Smooth muscle cell of the brain vasculature (primary cell): ENCODE results near the gene L3HYPDH.
A peak's percentile ranks its signal among the peaks of the same experiment; 100 is the strongest.

Experiments
- DNase-seq: peaks from one replicate; pipeline ENCODE4 v3.0.0-alpha.2; 2012; ENCODE audit warnings: low read depth, low spot score

Gene L3HYPDH

DNA sequence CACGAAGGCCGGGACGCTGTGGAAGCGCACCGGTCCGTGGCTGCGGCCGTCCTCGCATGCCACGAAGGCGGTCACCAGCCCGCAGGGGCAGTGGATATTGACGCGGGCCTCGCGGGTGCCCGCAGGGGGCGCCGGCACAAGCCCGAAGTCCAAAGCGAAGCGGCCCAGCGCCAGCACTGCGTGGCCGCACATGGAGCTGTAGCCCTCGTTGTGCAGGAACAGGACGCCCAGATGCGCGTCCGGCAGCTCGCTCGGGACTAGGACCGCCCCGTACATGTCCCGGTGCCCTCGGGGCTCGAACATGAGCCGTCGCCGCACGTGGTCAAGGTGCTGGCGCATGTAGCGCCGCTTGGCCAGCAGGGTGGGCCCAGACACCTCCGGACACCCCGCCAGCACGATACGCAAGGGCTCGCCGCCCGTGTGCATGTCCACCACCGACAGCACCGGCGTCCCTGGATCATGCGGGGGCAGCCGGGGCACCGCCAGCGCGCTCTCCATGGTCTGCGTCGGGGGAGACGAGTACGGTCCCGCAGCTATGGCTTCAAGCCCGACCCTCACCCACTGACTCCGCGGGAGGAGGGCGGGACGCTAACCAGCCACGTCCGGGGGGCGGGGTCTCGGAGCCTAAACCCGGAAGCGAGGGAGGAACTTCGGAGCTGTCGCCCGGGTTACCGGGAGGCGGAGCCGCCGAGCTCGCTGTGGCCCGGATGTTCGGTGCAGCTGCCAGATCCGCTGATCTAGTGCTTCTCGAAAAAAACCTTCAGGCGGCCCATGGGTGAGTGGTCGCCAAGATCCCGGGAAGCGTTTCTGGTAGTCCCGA lies at the start of gene L3HYPDH, which contains the start of gene JKAMP:
Gene L3HYPDH, minus strand, starts transcription at position 590 of the 820 bp plus-strand sequence. Its CDS starts 92 bp downstream, at position 498.
Gene JKAMP, plus strand, starts transcription at position 699 of the 820 bp plus-strand sequence. Its CDS starts 73 bp downstream, at position 772.
- DNase-seq = peak; percentile 89

DNA sequence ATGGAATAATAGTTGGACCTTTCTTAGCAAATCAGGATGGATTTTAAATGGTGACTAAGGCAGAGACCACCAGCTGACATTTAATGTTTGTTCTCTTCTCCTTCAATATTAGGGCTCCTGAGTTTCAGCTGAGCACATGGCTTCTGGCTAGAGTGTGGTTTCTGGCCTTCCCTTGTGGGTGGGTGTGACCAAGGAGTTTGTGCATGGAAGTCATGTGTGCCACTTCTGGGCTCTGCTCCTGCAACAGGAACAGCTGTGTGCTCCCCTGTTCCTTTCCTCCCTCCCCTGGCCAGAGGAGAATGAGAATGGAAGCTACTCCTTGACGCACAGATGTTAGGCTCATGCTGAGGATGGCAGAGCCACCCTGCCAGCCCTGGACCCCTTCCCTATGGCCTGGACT lies 48.2 kb upstream of the L3HYPDH start:
- no peak for DNase-seq

DNA sequence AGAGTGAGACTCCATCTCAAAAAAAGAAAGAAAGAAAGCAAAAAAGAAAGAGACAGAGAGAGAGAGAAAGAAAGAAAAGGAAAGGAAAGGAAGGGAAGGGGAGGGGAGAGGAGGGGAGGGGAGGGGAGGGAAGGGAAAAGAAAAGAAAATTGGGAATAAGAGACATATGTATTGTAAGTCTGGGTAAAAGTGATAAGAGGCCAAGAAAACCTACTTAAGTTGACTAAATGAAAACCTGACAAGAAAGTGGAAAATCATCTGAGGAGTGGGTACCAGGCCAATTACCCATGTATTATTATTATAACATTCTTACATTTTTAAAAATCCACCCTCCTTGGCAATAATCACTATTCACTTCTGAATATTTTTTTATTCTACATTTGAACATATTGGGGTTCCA lies 46.1 kb upstream of the L3HYPDH start:
- DNase-seq = no peak

GRCh38 chr14:59529189-59529588 lies 45.0 kb upstream of the L3HYPDH start:
- DNase-seq = no peak

DNA sequence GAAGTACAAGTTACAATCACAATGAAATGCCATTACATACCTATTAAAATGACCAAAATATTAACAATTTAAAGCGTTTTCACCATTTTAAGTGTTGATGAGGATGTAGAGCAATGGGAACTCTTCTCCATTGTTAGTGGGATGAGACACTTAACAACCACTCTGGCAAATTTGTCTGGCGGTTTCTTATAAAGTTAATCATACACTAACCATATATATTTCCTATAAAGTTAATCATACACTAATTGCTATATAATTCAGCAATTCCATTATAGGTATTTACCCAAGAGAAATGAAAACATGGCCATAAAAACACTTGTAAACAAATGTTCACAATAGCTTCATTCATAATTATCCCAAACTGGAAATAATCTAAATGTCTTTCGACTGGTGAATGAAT lies 36.0 kb upstream of the L3HYPDH start:
- DNase-seq = no peak

GRCh38 chr14:59511916-59512575 lies 27.8 kb upstream of the L3HYPDH start:
- DNase-seq = no peak

DNA sequence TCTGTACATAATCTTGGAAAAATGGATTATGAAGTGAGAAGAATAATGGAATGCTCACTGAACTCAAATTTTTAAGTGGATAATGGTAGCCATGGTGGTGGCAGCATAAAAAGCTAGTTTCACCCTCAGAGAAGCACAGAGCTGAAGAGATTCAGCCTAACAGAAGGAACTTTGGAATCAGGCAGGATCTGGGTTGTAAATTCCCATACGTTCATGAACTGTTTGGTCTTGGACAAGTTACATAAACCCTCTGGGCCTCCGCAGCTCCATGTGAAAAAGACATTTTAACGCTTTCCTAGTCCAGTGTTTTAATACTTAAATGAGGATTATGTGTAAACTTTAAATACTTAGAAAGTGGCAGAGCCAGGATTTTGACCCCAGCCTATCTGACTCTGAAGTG lies 26.8 kb upstream of the L3HYPDH start:
- DNase-seq = no peak

DNA sequence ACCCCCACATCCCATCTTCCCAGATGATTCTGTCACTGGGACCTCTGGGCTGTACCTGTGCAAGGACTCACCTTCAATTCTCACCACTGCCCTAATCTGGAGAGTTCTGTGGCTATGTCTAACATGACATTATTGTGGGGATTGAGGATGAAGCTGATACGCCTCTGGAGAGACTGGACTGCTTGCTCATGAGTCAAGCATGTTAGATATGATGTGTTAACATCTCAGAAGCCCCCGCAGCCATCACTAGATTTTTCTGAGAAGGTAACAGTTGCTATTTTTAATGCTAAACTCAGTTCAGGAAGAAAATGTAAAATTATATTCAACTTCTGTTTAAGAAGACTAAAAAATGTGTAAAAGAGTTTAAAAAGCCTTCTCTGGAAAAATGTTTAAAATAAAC lies 25.8 kb upstream of the L3HYPDH start:
- no peak for DNase-seq

DNA sequence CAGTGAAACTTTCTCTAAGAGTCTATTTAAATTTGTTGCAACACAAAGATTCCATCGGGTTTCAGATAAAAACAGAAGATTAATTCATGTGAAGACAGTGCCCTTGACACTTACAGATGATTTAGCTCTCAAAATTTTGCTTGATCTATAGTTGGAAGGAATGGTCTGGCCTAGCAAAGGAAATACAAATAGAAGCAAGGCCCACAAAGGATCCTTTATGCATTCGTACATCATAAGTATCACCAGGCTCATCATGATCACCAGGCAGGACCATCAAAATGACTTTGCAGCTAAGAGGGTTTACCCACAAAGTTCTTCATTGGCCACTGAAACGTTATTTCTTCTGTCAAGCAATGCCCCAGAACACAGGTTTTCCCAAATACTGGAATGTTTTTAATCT lies 24.9 kb upstream of the L3HYPDH start:
- DNase-seq = no peak

GRCh38 chr14:59507752-59508103 lies 23.5 kb upstream of the L3HYPDH start:
- DNase-seq = no peak

- peak; percentile 6 for DNase-seq
Measured at GRCh38 chr14:59507063-59507751, 23.0 kb upstream of the L3HYPDH start.

- no peak for DNase-seq
Measured at GRCh38 chr14:59503256-59503655, 19.0 kb upstream of the L3HYPDH start.

- no peak for DNase-seq
Measured at GRCh38 chr14:59500732-59501131, 16.5 kb upstream of the L3HYPDH start.

- no peak for DNase-seq
Measured at GRCh38 chr14:59492384-59492783, 8.2 kb upstream of the L3HYPDH start.

DNA sequence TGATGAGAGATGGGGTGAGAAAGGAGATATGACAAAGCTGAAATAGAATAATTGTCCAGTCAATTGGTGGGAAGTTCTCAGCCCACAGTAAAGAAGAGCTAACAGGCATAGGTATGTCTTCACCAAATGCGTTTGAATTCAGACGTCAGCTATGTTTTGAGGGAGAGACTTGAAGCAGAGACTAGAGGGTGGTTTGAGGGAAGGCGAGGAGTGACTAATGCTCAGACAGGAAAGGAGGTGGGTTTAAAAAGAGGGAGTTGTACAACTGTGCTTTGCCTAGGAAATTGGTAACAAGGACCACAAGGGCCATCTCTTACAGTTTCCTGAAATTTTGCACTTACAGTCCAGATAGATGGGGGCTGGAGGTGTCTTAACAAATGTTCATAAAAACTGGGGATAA lies 6.5 kb upstream of the L3HYPDH start:
- DNase-seq = no peak

DNA sequence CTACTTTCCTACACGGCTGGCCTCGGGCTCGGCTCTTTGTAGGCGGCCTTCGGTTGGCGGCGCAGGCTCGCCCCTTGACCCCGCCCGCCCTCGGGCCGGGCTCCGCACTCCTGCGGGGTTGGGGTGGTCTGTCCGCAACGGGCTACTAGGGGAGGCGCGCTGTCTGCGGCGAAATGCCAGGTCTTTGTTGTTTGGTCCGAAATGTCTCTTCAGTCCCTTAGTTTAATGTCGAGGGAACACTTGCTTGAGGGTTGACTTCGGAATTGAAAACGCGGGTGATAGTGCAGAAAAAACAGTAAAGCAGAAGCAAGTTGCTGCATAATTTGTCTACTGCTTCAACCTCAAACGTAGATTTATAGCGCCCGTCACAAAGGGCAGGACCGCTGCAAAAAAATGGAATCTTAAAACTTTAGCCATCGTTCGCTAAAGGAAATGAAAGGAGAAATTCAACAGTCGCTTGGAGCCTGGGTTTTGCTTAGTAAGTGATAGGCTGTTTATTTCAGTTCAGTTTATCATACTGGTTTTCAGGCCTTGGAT lies 499 bp upstream of the L3HYPDH start:
- no peak for DNase-seq

- DNase-seq = no peak
Measured at GRCh38 chr14:59483363-59483762, 845 bp downstream of the L3HYPDH start.

- no peak for DNase-seq
Measured at GRCh38 chr14:59482541-59483331, 1.5 kb downstream of the L3HYPDH start.

DNA sequence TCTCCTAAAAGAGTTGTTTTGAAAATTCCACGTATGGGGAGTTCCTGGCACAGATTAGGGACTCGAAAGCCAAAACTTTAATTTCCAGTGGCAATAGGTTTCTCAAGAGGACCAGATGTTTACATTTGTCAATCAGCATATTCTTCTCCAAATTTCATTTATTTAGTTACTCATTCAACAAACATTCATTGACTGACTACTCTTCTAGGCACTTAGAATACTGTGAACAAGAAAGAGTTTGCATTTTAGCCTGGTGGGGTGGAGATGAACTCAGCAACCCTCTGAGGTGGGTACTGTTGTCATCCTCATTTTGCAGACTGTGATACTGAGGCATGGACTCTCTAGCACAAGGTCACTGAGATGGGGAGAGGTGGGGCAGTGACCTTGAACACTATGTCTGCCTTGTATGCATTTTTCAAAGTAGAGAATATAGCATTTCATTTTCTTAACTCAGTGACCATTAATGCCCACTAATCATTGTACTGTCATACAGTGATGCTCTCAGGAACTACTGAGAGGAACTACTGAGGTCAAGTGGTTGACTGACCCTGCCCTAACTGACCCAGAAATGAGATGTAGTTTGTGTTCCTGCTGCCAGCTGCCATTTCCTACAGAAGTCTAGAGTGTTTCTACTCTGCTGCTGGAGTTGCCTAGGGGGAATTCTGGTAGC lies 2.2 kb downstream of the L3HYPDH start:
- DNase-seq = no peak

GRCh38 chr14:59481407-59481806 lies 2.8 kb downstream of the L3HYPDH start:
- no peak for DNase-seq

- no peak for DNase-seq
Measured at GRCh38 chr14:59480166-59480565, 4.0 kb downstream of the L3HYPDH start.
